ENCODE measurements around the gene NR2F2. TPM values are rescaled to one million over a fixed set of nuclear protein-coding genes. Genes with fewer than 3 reads are reported as not detected.
"Not testable (repeated sequence)": the region's sequence is repeated elsewhere in the genome, so short reads cannot be mapped to it uniquely, and the experiment has no call there.

The NR2F2 gene
- polyA plus RNA-seq, 1 donor (not counting 4 experiments of a cell fraction or from before 2014, with no cell fraction given): 19.5 TPM

- dilution Hi-C loops (cut with MboI; ENCODE audit: extremely low pct_ligation_motif_present, low sequenced_read_pairs): no loop called here
- H3K36me3 ChIP-seq (ENCODE audit: control insufficient read depth in 2 of 2, extremely low read depth in 1 of 2, insufficient read depth in 2 of 2, low read length in 2 of 2): no peaks in the 10 kb centered on the region
- no peak for FAIRE-seq
- no peaks in the 10 kb centered on the region for H3K9me1 ChIP-seq (ENCODE audit: control insufficient read depth, extremely low read depth, insufficient read depth, low read length)
- H3K4me3 ChIP-seq (ENCODE audit: control insufficient read depth in 2 of 3, extremely low read depth in 1 of 3, insufficient read depth in 2 of 3, low read depth in 1 of 3, low read length in 3 of 3): no peak overlapping the region
- H3K27me3 ChIP-seq (ENCODE audit: control insufficient read depth, extremely low read depth, insufficient read depth, low read length): peaks cover 9% of the 10 kb centered on the region
- TF ChIP-seq EZH2 (IDR thresholded peaks at IDR 0.05; ENCODE audit: low read length): no peak
- TF ChIP-seq, protein P1, sequence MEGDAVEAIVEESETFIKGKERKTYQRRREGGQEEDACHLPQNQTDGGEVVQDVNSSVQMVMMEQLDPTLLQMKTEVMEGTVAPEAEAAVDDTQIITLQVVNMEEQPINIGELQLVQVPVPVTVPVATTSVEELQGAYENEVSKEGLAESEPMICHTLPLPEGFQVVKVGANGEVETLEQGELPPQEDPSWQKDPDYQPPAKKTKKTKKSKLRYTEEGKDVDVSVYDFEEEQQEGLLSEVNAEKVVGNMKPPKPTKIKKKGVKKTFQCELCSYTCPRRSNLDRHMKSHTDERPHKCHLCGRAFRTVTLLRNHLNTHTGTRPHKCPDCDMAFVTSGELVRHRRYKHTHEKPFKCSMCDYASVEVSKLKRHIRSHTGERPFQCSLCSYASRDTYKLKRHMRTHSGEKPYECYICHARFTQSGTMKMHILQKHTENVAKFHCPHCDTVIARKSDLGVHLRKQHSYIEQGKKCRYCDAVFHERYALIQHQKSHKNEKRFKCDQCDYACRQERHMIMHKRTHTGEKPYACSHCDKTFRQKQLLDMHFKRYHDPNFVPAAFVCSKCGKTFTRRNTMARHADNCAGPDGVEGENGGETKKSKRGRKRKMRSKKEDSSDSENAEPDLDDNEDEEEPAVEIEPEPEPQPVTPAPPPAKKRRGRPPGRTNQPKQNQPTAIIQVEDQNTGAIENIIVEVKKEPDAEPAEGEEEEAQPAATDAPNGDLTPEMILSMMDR (optimal IDR thresholded peaks at IDR 0.05 in 1 of 3, IDR thresholded peaks at IDR 0.05 in 1 of 3, conservative IDR thresholded peaks at IDR 0.05 in 1 of 3; ENCODE audit: extremely low read depth in 1 of 3, insufficient read depth in 2 of 3, low read length in 3 of 3): no peak
- no peaks in the 10 kb centered on the region for H3K79me2 ChIP-seq (ENCODE audit: control insufficient read depth, insufficient read depth, low read length)
- H3K9me3 ChIP-seq (ENCODE audit: control insufficient read depth, low read depth, low read length): no peaks in the 10 kb centered on the region
- no peak overlapping the region for H3K27ac ChIP-seq (ENCODE audit: control insufficient read depth, insufficient read depth, low read length)
- H3K4me2 ChIP-seq (ENCODE audit: control insufficient read depth, extremely low read depth, insufficient read depth, low read depth, low read length): no peak overlapping the region
- no peaks in the 10 kb centered on the region for H4K20me1 ChIP-seq (ENCODE audit: control insufficient read depth, extremely low read depth, insufficient read depth, low read length)
- DNase-seq (ENCODE audit: low read depth, low spot score): no peak
- H3K9ac ChIP-seq (ENCODE audit: control insufficient read depth, extremely low read depth, insufficient read depth, low read length): no peak overlapping the region
- no peak overlapping the region for H2AFZ ChIP-seq (ENCODE audit: control insufficient read depth, low read length)
- H3K4me1 ChIP-seq (ENCODE audit: control insufficient read depth, extremely low read depth, insufficient read depth, low read length): no peaks in the 10 kb centered on the region
Measured at GRCh38 chr15:96374499-96374898, 44.0 kb downstream of the NR2F2 start.

- H3K27me3 ChIP-seq (ENCODE audit: control insufficient read depth, extremely low read depth, insufficient read depth, low read length); H4K20me1 ChIP-seq (ENCODE audit: control insufficient read depth, extremely low read depth, insufficient read depth, low read length); H3K36me3 ChIP-seq (ENCODE audit: control insufficient read depth in 2 of 2, extremely low read depth in 1 of 2, insufficient read depth in 2 of 2, low read length in 2 of 2); H3K4me1 ChIP-seq (ENCODE audit: control insufficient read depth, extremely low read depth, insufficient read depth, low read length); H3K79me2 ChIP-seq (ENCODE audit: control insufficient read depth, insufficient read depth, low read length); H3K4me3 ChIP-seq (ENCODE audit: control insufficient read depth in 2 of 3, extremely low read depth in 1 of 3, insufficient read depth in 2 of 3, low read depth in 1 of 3, low read length in 3 of 3); H3K4me2 ChIP-seq (ENCODE audit: control insufficient read depth, extremely low read depth, insufficient read depth, low read depth, low read length); H3K27ac ChIP-seq (ENCODE audit: control insufficient read depth, insufficient read depth, low read length); H3K9ac ChIP-seq (ENCODE audit: control insufficient read depth, extremely low read depth, insufficient read depth, low read length); H2AFZ ChIP-seq (ENCODE audit: control insufficient read depth, low read length); H3K9me1 ChIP-seq (ENCODE audit: control insufficient read depth, extremely low read depth, insufficient read depth, low read length); FAIRE-seq; DNase-seq (ENCODE audit: low read depth, low spot score); H3K9me3 ChIP-seq (ENCODE audit: control insufficient read depth, low read depth, low read length); dilution Hi-C loops (cut with MboI; ENCODE audit: extremely low pct_ligation_motif_present, low sequenced_read_pairs): not testable (repeated sequence)
Measured at GRCh38 chr15:96379592-96379991, 49.1 kb downstream of the NR2F2 start.

GRCh38 chr15:96381463-96381862 lies 51.0 kb downstream of the NR2F2 start:
- TF ChIP-seq EZH2 (IDR thresholded peaks at IDR 0.05; ENCODE audit: low read length): no peak
- TF ChIP-seq, protein P1 (optimal IDR thresholded peaks at IDR 0.05 in 1 of 3, IDR thresholded peaks at IDR 0.05 in 1 of 3, conservative IDR thresholded peaks at IDR 0.05 in 1 of 3; ENCODE audit: extremely low read depth in 1 of 3, insufficient read depth in 2 of 3, low read length in 3 of 3): no peak
- Histone ChIP-seq H3K9ac (ENCODE audit: control insufficient read depth, extremely low read depth, insufficient read depth, low read length) (no peak overlapping the region), H3K27me3 (ENCODE audit: control insufficient read depth, extremely low read depth, insufficient read depth, low read length) (no peaks in the 10 kb centered on the region), H3K27ac (ENCODE audit: control insufficient read depth, insufficient read depth, low read length) (no peak overlapping the region), H3K9me1 (ENCODE audit: control insufficient read depth, extremely low read depth, insufficient read depth, low read length) (no peaks in the 10 kb centered on the region), H3K79me2 (ENCODE audit: control insufficient read depth, insufficient read depth, low read length) (no peaks in the 10 kb centered on the region), H3K4me1 (ENCODE audit: control insufficient read depth, extremely low read depth, insufficient read depth, low read length) (no peaks in the 10 kb centered on the region), H3K36me3 (ENCODE audit: control insufficient read depth in 2 of 2, extremely low read depth in 1 of 2, insufficient read depth in 2 of 2, low read length in 2 of 2) (no peaks in the 10 kb centered on the region), H2AFZ (ENCODE audit: control insufficient read depth, low read length) (no peak overlapping the region), H3K4me3 (ENCODE audit: control insufficient read depth in 2 of 3, extremely low read depth in 1 of 3, insufficient read depth in 2 of 3, low read depth in 1 of 3, low read length in 3 of 3) (no peak overlapping the region), H4K20me1 (ENCODE audit: control insufficient read depth, extremely low read depth, insufficient read depth, low read length) (no peaks in the 10 kb centered on the region), H3K4me2 (ENCODE audit: control insufficient read depth, extremely low read depth, insufficient read depth, low read depth, low read length) (no peak overlapping the region), H3K9me3 (ENCODE audit: control insufficient read depth, low read depth, low read length) (no peaks in the 10 kb centered on the region)
- dilution Hi-C loops (cut with MboI; ENCODE audit: extremely low pct_ligation_motif_present, low sequenced_read_pairs): no loop called here
- FAIRE-seq: no peak
- DNase-seq (ENCODE audit: low read depth, low spot score): no peak

Data from keratinocyte (primary cell).